ENCODE measurements around the gene HOXB5. TPM values are rescaled to one million over a fixed set of nuclear protein-coding genes. Genes with fewer than 3 reads are reported as not detected.

The HOXB5 gene
- total and polyA plus RNA-seq, 2 experiments from 2014 or later = 0.27 to 4.4 TPM

DNA sequence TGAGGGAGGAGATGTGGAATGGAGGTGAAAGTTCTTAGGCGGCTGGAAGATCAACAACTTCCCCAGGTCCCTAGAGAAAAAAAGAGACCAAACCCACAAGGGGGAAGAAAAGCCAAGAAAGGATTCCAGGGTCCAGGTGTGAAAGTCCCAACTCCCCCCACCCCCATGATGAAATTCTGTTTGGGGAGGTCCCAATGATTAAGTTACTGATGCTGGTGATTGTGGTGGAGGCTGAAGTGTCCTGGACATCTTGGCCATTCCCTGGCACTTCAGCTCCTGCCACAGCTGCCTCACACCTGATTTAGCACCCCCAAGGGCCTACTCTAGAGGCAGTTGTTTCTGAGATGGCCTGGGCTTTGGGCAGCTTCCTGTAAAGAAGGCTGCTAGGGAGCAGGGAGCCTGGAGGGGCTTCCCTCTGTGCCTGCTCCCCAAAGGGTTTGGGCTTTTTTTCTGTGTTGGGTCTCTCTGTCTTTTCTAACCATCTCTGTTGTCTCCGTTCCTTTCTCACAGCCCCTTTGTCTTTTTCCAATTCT lies 28.5 kb downstream of the HOXB5 start:
- WGBS (ENCODE audit: low lambda C conversion rate, missing lambda C conversion rate) = 73% methylated on average over 2 of the region's 2 CpGs
- TF ChIP-seq EZH2phosphoT487 (IDR thresholded peaks at IDR 0.05; ENCODE audit: low read depth, severe bottlenecking, unreplicated experiment) = no peak
- TF ChIP-seq, protein P1, sequence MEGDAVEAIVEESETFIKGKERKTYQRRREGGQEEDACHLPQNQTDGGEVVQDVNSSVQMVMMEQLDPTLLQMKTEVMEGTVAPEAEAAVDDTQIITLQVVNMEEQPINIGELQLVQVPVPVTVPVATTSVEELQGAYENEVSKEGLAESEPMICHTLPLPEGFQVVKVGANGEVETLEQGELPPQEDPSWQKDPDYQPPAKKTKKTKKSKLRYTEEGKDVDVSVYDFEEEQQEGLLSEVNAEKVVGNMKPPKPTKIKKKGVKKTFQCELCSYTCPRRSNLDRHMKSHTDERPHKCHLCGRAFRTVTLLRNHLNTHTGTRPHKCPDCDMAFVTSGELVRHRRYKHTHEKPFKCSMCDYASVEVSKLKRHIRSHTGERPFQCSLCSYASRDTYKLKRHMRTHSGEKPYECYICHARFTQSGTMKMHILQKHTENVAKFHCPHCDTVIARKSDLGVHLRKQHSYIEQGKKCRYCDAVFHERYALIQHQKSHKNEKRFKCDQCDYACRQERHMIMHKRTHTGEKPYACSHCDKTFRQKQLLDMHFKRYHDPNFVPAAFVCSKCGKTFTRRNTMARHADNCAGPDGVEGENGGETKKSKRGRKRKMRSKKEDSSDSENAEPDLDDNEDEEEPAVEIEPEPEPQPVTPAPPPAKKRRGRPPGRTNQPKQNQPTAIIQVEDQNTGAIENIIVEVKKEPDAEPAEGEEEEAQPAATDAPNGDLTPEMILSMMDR (IDR thresholded peaks at IDR 0.05; ENCODE audit: poor library complexity) = no peak
- TF ChIP-seq EZH2 (IDR thresholded peaks at IDR 0.05; ENCODE audit: borderline replicate concordance) = no peak
- no peaks in the 10 kb centered on the region for H3K36me3 ChIP-seq (replicated peaks; ENCODE audit: insufficient read depth, low read depth)
- H3K4me1 ChIP-seq (ENCODE audit: insufficient read depth) = peaks cover 17% of the 10 kb centered on the region
- H3K9me2 ChIP-seq (replicated peaks; ENCODE audit: insufficient read depth) = no peaks in the 10 kb centered on the region
- H3K9me3 ChIP-seq (ENCODE audit: low read depth) = no peaks in the 10 kb centered on the region
- H3K4me3 ChIP-seq = no peak overlapping the region
- no peak overlapping the region for H2AFZ ChIP-seq
- no peaks in the 10 kb centered on the region for H4K20me1 ChIP-seq (ENCODE audit: insufficient read depth, poor library complexity, severe bottlenecking)
- peaks cover 38% of the 10 kb centered on the region for H3K79me2 ChIP-seq
- H3K27ac ChIP-seq = no peak overlapping the region
- peak overlapping the region; percentile 82 for H3K4me2 ChIP-seq
- peaks cover 93% of the 10 kb centered on the region for H3K27me3 ChIP-seq
- DNase-seq (ENCODE audit: low spot score) = no peak

GRCh38 chr17:48564188-48565021 lies 29.2 kb downstream of the HOXB5 start:
- Histone ChIP-seq H4K20me1 (ENCODE audit: insufficient read depth, poor library complexity, severe bottlenecking) (no peaks in the 10 kb centered on the region), H3K4me1 (ENCODE audit: insufficient read depth) (peaks cover 24% of the 10 kb centered on the region), H3K27me3 (peaks cover 93% of the 10 kb centered on the region), H3K9me3 (ENCODE audit: low read depth) (no peaks in the 10 kb centered on the region), H2AFZ (no peak overlapping the region), H3K4me2 (peak overlapping the region; percentile 82), H3K79me2 (peaks cover 33% of the 10 kb centered on the region), H3K4me3 (peak overlapping the region; percentile 7), H3K36me3 (replicated peaks; ENCODE audit: insufficient read depth, low read depth) (no peaks in the 10 kb centered on the region), H3K9me2 (replicated peaks; ENCODE audit: insufficient read depth) (no peaks in the 10 kb centered on the region), H3K27ac (peak overlapping the region; percentile 37)
- TF ChIP-seq, protein P1 (IDR thresholded peaks at IDR 0.05; ENCODE audit: poor library complexity) = no peak
- TF ChIP-seq EZH2 (IDR thresholded peaks at IDR 0.05; ENCODE audit: borderline replicate concordance) = peak; percentile 72
- no peak for TF ChIP-seq EZH2phosphoT487 (IDR thresholded peaks at IDR 0.05; ENCODE audit: low read depth, severe bottlenecking, unreplicated experiment)
- DNase-seq (ENCODE audit: low spot score) = no peak
- 12% methylated on average over 49 of the region's 73 CpGs for WGBS (ENCODE audit: low lambda C conversion rate, missing lambda C conversion rate)

DNA sequence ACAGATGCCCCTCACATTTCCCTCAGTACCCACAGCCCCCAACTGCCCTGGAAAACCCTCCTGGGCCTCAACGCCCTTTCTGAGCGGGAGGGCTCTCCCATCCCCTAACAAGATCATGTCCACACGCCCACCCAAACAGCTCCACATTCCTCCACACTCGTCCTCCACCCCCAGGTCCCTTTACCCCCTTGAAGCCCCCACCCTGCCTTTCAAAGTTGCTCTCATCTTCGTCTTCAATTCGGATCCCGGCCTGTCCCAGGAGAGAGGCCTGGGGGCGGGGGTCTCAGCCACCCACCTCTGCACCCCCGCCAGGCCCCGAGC lies 29.8 kb downstream of the HOXB5 start:
- H4K20me1 ChIP-seq (ENCODE audit: insufficient read depth, poor library complexity, severe bottlenecking) = no peaks in the 10 kb centered on the region
- H3K9me2 ChIP-seq (replicated peaks; ENCODE audit: insufficient read depth) = no peaks in the 10 kb centered on the region
- peak overlapping the region; percentile 82 for H3K4me2 ChIP-seq
- H3K9me3 ChIP-seq (ENCODE audit: low read depth) = no peaks in the 10 kb centered on the region
- no peak for DNase-seq (ENCODE audit: low spot score)
- peak overlapping the region; percentile 34 for H3K27ac ChIP-seq
- peaks cover 27% of the 10 kb centered on the region for H3K4me1 ChIP-seq (ENCODE audit: insufficient read depth)
- no peaks in the 10 kb centered on the region for H3K36me3 ChIP-seq (replicated peaks; ENCODE audit: insufficient read depth, low read depth)
- H3K27me3 ChIP-seq = peaks cover 92% of the 10 kb centered on the region
- H3K79me2 ChIP-seq = peaks cover 33% of the 10 kb centered on the region
- peak overlapping the region; percentile 7 for H3K4me3 ChIP-seq
- no peak overlapping the region for H2AFZ ChIP-seq
- TF ChIP-seq EZH2 (IDR thresholded peaks at IDR 0.05; ENCODE audit: borderline replicate concordance) (no peak), EZH2phosphoT487 (IDR thresholded peaks at IDR 0.05; ENCODE audit: low read depth, severe bottlenecking, unreplicated experiment) (peak; percentile 5)
- 7% methylated on average over 7 of the region's 10 CpGs for WGBS (ENCODE audit: low lambda C conversion rate, missing lambda C conversion rate)

DNA sequence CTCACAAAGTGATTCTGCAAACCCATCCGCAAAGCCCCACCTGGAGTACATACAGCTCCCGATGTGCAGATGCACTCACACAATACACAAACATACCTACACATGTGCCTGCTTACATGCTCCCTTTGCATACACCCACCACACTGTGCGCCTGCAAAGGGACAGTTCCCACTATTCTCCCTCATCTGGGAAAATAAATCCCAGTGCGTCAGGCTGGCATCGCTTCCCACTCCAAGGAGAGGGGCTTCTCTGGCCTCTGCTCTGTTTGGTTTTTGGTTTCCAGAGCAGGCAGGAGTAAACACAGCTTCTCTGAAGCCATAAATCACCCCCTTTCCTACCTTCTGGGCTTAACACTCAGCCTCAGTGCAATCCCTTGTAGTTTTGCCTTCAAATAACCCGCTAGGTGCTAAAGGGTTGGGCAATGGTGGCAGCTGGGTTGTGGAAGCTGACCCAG lies 30.2 kb downstream of the HOXB5 start:
- TF ChIP-seq EZH2phosphoT487 (IDR thresholded peaks at IDR 0.05; ENCODE audit: low read depth, severe bottlenecking, unreplicated experiment) = no peak
- no peak for TF ChIP-seq EZH2 (IDR thresholded peaks at IDR 0.05; ENCODE audit: borderline replicate concordance)
- Histone ChIP-seq H3K4me3 (no peak overlapping the region), H3K4me1 (ENCODE audit: insufficient read depth) (peaks cover 27% of the 10 kb centered on the region), H3K9me3 (ENCODE audit: low read depth) (no peaks in the 10 kb centered on the region), H4K20me1 (ENCODE audit: insufficient read depth, poor library complexity, severe bottlenecking) (no peaks in the 10 kb centered on the region), H3K79me2 (peaks cover 35% of the 10 kb centered on the region), H3K27ac (peak overlapping the region; percentile 34), H3K36me3 (replicated peaks; ENCODE audit: insufficient read depth, low read depth) (no peaks in the 10 kb centered on the region), H3K27me3 (peaks cover 92% of the 10 kb centered on the region), H2AFZ (no peak overlapping the region), H3K4me2 (peak overlapping the region; percentile 82), H3K9me2 (replicated peaks; ENCODE audit: insufficient read depth) (no peaks in the 10 kb centered on the region)
- WGBS (ENCODE audit: low lambda C conversion rate, missing lambda C conversion rate) = 40% methylated on average over 6 of the region's 6 CpGs
- no peak for DNase-seq (ENCODE audit: low spot score)
